Karpas-422 (cell line): ENCODE results near the gene CETN2. TPM values are rescaled to one million over a fixed set of nuclear protein-coding genes. Genes with fewer than 3 reads are reported as not detected.
"Not testable (repeated sequence)": the region's sequence is repeated elsewhere in the genome, so short reads cannot be mapped to it uniquely, and the experiment has no call there.

Experiments
- DNase-seq: peaks from one replicate; pipeline ENCODE4 v3.0.0-alpha.2; 2015
- H2AFZ ChIP-seq: fragments of 200-600 bp; sonication (generic); 2 replicates; pipeline ENCODE4 v1.6.1; 2014; ENCODE audit warnings: antibody characterized with exemption, low read length, mixed read lengths
- H3K27ac ChIP-seq: fragments of 200-600 bp; sonication (generic); 2 replicates; pipeline ENCODE4 v1.5.1; 2014; ENCODE audit warnings: mild to moderate bottlenecking, low read length, moderate library complexity
- H3K27me3 ChIP-seq: fragments of 200-600 bp; sonication (generic); 2 replicates; pipeline ENCODE4 v1.6.1; 2014; ENCODE audit warnings: low read length, mixed read lengths
- H3K36me3 ChIP-seq: fragments of 200-600 bp; sonication (generic); 2 replicates; pipeline ENCODE4 v1.6.1; 2014; ENCODE audit warnings: low read length, mixed read lengths; ENCODE audit not compliant: insufficient read depth
- H3K4me1 ChIP-seq: fragments of 200-600 bp; sonication (generic); 2 replicates; pipeline ENCODE4 v1.6.1; 2014; ENCODE audit warnings: mild to moderate bottlenecking, low read length, mixed read lengths
- H3K4me2 ChIP-seq: fragments of 200-600 bp; sonication (generic); 2 replicates; pipeline ENCODE4 v1.6.1; 2014; ENCODE audit warnings: low read length, low read depth, mild to moderate bottlenecking; ENCODE audit not compliant: poor library complexity, severe bottlenecking
- H3K4me3 ChIP-seq: fragments of 200-600 bp; sonication (generic); 2 replicates; pipeline ENCODE4 v1.5.1; 2014; ENCODE audit warnings: mild to moderate bottlenecking, antibody characterized with exemption, low read length, mixed read lengths
- H3K79me2 ChIP-seq: fragments of 200-600 bp; sonication (generic); 2 replicates; pipeline ENCODE4 v1.6.1; 2014; ENCODE audit warnings: mild to moderate bottlenecking, low read length, mixed read lengths
- H3K9ac ChIP-seq: fragments of 200-600 bp; sonication (generic); 2 replicates; pipeline ENCODE4 v1.6.0; 2014; ENCODE audit warnings: low read length
- H3K9me2 ChIP-seq: fragments of 200-600 bp; sonication (generic), shearing (Covaris generic); replicated peaks from 2 replicates; pipeline ENCODE4 v1.6.0; 2014; ENCODE audit warnings: mild to moderate bottlenecking, low read length, moderate library complexity; ENCODE audit not compliant: insufficient read depth
- H3K9me3 ChIP-seq: fragments of 300-700, 200-600 bp; sonication (generic); 2 replicates; pipeline ENCODE4 v1.6.1; 2014; ENCODE audit warnings: low read length, mixed read lengths
- H4K20me1 ChIP-seq: fragments of 200-600 bp; sonication (generic); 2 replicates; pipeline ENCODE4 v1.6.1; 2014; ENCODE audit warnings: mild to moderate bottlenecking, antibody characterized with exemption, low read length, low read depth; ENCODE audit not compliant: insufficient read depth
- total RNA-seq: library from RNA; depleted of rRNA; stranded (reverse); fragments of >200 nt; shearing (Covaris generic); gene quantifications from 2 replicates; pipeline ENCODE4 v1.2.3, GENCODE V29; 2014; ENCODE audit warnings: low replicate concordance

The CETN2 gene
- total RNA-seq, 1 experiment from 2014 or later, result 24.1 TPM

DNA sequence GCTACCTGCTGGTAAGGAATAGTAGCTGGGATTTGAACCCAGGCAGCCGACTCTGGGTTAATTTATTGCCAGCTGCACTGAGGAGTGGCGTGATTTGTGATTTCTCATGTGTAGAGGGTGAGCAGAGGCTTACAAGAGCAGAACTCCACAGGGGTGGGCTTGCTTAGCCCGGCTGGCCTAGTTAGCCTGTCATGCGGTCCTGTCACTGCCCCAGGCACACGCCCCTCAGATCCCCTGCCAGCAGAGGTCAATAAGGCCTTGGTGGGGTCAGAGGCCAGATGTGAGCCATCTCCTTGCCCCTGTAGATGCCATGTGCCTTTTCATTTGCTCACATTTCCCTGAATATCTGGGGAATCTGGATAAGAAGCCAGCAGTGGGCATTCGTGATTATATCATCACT lies 13.7 kb upstream of the CETN2 start:
- no peak for DNase-seq
- H3K79me2 ChIP-seq, result peaks cover 38% of the 10 kb centered on the region
- 0 out of 2 replicates have a peak, but pooled peaks cover 5% of the 10 kb centered on the region for H4K20me1 ChIP-seq
- H3K27me3 ChIP-seq, result no peaks in the 10 kb centered on the region
- H3K9me2 ChIP-seq, result no peaks in the 10 kb centered on the region
- H3K4me3 ChIP-seq, result no peak overlapping the region
- no peak overlapping the region for H3K9ac ChIP-seq
- no peak overlapping the region for H2AFZ ChIP-seq
- H3K27ac ChIP-seq, result no peak overlapping the region
- peaks cover 3% of the 10 kb centered on the region; the same call in 1 of the 2 replicates for H3K4me1 ChIP-seq
- H3K4me2 ChIP-seq, result no peak overlapping the region
- 0 out of 2 replicates have a peak, but pooled peaks cover 4% of the 10 kb centered on the region for H3K36me3 ChIP-seq
- H3K9me3 ChIP-seq, result no peaks in the 10 kb centered on the region

DNA sequence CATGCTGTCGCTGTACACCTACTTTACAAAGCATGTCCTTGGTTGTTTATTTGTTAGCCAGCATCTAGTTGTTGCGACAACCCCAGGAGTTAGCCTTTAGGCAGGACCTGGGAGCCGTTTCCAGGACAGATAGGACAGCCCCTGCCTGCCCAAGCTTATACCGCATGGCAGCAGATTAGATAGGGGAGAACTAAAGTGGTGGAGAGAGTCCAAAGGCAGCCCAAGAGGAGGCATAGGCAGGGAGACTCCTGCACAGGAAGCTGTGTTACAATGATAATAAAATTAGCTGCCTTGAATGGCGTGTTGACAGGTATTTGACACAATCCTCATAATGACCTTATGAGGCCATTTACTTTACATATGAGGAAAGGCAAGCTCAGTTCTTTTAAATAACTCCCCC lies 13.3 kb upstream of the CETN2 start:
- Histone ChIP-seq H3K9ac (no peak overlapping the region), H3K79me2 (peaks cover 38% of the 10 kb centered on the region), H2AFZ (no peak overlapping the region), H3K9me3 (no peaks in the 10 kb centered on the region), H3K4me3 (no peak overlapping the region), H3K36me3 (0 out of 2 replicates have a peak, but pooled peaks cover 4% of the 10 kb centered on the region), H3K27me3 (no peaks in the 10 kb centered on the region), H3K4me2 (no peak overlapping the region), H3K9me2 (no peaks in the 10 kb centered on the region), H3K4me1 (peaks cover 3% of the 10 kb centered on the region; the same call in 1 of the 2 replicates), H3K27ac (no peak overlapping the region), H4K20me1 (0 out of 2 replicates have a peak, but pooled peaks cover 5% of the 10 kb centered on the region)
- DNase-seq, result no peak

DNA sequence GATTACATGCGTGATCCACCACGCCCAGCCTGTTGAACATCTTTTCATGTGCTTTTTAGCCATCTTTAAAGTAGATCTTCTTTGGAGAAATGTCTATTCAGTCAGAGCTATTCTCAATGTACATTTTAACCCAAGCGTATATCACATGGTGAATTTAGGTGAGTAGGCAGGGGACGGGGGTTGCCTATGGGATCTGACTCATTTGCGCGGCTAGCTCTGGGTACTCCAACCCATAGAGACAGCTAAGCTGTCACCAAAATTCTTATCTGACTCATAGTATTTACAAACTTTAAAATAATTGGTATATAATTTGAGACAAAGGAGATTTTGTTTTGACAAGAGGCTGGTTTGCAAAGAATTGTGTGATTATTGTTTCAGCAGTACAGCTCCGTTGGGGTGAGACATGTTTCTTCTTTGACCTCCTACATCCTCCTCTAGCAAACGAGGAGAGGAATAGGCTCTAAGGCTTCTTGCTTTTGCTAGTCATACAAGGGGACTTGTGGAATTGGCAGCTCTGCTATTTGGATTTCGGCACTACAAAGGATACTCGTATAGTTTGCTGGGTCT lies 12.3 kb upstream of the CETN2 start:
- DNase-seq, result no peak
- H3K9me2 ChIP-seq, result no peaks in the 10 kb centered on the region
- peaks cover 3% of the 10 kb centered on the region; the same call in 1 of the 2 replicates for H3K4me1 ChIP-seq
- H3K27ac ChIP-seq, result no peak overlapping the region
- H3K4me3 ChIP-seq, result no peak overlapping the region
- no peak overlapping the region for H2AFZ ChIP-seq
- H3K9me3 ChIP-seq, result no peaks in the 10 kb centered on the region
- no peak overlapping the region for H3K4me2 ChIP-seq
- no peak overlapping the region for H3K9ac ChIP-seq
- no peaks in the 10 kb centered on the region for H3K27me3 ChIP-seq
- 0 out of 2 replicates have a peak, but pooled peaks cover 5% of the 10 kb centered on the region for H4K20me1 ChIP-seq
- 0 out of 2 replicates have a peak, but pooled peaks cover 4% of the 10 kb centered on the region for H3K36me3 ChIP-seq
- H3K79me2 ChIP-seq, result peaks cover 38% of the 10 kb centered on the region

DNA sequence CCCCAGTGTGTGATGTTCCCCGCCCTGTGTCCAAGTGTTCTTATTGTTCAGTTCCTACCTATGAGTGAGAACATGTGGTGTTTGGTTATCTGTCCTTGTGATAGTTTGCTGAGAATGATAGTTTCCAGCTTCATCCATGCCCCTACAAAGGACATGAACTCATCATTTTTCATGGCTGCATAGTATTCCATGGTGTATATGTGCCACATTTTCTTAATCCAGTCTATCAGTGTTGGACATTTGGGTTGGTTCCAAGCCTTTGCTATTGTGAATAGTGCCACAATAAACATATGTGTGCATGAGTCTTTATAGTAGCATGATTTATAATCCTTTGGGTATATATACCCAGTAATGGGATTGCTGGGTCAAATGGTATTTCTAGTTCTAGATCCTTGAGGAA lies 4.9 kb upstream of the CETN2 start:
- H3K9me2 ChIP-seq, H3K4me3 ChIP-seq, DNase-seq, H3K4me2 ChIP-seq, H3K27ac ChIP-seq, H3K9me3 ChIP-seq, H3K4me1 ChIP-seq, H3K9ac ChIP-seq, H3K27me3 ChIP-seq, H4K20me1 ChIP-seq, H3K36me3 ChIP-seq, H2AFZ ChIP-seq: not testable (repeated sequence)
- peaks cover 39% of the 10 kb centered on the region for H3K79me2 ChIP-seq

DNA sequence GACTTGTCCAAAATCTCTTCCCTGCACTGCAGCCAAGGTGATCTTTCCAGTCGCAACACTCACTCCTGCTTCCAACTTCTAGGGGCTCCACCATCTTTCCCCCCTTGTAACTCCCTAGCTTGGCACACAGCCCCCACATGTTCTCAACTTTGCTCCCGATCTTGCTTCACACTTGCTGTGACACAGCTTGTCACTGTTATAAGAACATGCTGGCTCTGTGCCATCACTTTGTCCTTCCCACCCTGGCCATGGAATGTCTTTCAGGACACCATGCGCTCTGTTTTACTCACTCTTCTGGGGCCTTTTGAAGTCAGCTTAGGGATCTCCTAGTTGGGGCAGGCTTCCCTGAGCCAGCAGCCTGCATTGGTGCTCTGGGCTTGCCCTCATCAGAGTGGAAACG lies 2.8 kb upstream of the CETN2 start:
- Histone ChIP-seq H3K9me2 (no peaks in the 10 kb centered on the region), H3K79me2 (peaks cover 38% of the 10 kb centered on the region), H3K9me3 (no peaks in the 10 kb centered on the region), H3K9ac (no peak overlapping the region), H3K4me2 (no peak overlapping the region), H3K27ac (no peak overlapping the region), H3K36me3 (peaks cover 8% of the 10 kb centered on the region; the same call in 1 of the 2 replicates), H3K4me1 (peaks cover 18% of the 10 kb centered on the region), H4K20me1 (no peaks in the 10 kb centered on the region), H2AFZ (no peak overlapping the region), H3K4me3 (no peak overlapping the region), H3K27me3 (no peaks in the 10 kb centered on the region)
- DNase-seq, result no peak

DNA sequence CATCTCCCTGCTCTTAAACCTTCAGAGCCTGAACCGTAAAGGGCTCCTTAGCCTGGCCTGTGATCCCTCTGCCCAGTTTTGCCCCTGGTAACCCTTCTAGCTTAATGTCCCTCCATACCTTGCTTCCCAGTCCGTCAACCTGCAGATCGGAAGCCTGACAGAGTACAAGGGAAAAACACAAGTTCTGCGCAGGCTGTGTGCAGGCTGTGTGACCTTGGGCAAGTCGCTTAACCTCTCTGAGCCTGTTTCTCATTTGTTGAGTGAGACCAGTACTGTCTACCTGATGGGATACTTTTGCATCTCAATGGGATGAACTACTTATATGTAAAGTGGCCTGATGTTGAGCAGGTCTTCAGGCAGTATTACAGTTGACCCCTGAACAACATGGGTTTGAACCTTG lies 2.0 kb upstream of the CETN2 start:
- Histone ChIP-seq H3K4me1 (peaks cover 18% of the 10 kb centered on the region), H2AFZ (no peak overlapping the region), H3K9me3 (no peaks in the 10 kb centered on the region), H4K20me1 (no peaks in the 10 kb centered on the region), H3K27ac (no peak overlapping the region), H3K4me2 (peak overlapping the region; percentile 76), H3K79me2 (peaks cover 38% of the 10 kb centered on the region), H3K27me3 (no peaks in the 10 kb centered on the region), H3K4me3 (peak overlapping the region; percentile 84; the same call in 1 of the 2 replicates), H3K36me3 (peaks cover 8% of the 10 kb centered on the region; the same call in 1 of the 2 replicates), H3K9me2 (no peaks in the 10 kb centered on the region), H3K9ac (peak overlapping the region; percentile 84; the same call in 1 of the 2 replicates)
- peak; percentile 19 for DNase-seq

DNA sequence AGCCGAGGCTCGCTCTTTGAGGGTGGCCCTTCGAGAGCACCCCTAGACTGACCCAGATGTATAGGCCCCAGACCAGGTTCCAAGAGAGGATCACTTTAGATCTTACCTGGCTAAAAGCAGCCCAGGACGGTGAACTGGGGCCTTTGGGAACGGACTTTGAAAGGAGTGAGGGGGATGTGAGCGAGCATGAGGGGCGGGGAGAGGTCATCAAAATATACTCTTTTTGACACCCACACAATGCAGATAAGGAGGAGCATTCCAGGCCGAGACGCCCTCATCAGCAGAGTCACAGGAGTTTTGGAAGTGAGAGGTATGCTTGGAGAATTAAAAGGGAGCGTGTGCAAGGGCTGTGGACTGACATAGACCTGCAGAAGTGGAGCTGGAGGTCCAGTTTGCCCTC lies 834 bp upstream of the CETN2 start:
- Histone ChIP-seq H4K20me1 (no peaks in the 10 kb centered on the region), H3K9me2 (no peaks in the 10 kb centered on the region), H3K36me3 (peaks cover 8% of the 10 kb centered on the region; the same call in 1 of the 2 replicates), H3K4me2 (peak overlapping the region; percentile 76), H3K79me2 (peaks cover 38% of the 10 kb centered on the region), H3K27ac (peak overlapping the region; percentile 30; the same call in 1 of the 2 replicates), H3K27me3 (no peaks in the 10 kb centered on the region), H2AFZ (no peak overlapping the region), H3K4me3 (peak overlapping the region; percentile 84), H3K9ac (peak overlapping the region; percentile 84), H3K9me3 (no peaks in the 10 kb centered on the region), H3K4me1 (peaks cover 18% of the 10 kb centered on the region)
- DNase-seq, result no peak

DNA sequence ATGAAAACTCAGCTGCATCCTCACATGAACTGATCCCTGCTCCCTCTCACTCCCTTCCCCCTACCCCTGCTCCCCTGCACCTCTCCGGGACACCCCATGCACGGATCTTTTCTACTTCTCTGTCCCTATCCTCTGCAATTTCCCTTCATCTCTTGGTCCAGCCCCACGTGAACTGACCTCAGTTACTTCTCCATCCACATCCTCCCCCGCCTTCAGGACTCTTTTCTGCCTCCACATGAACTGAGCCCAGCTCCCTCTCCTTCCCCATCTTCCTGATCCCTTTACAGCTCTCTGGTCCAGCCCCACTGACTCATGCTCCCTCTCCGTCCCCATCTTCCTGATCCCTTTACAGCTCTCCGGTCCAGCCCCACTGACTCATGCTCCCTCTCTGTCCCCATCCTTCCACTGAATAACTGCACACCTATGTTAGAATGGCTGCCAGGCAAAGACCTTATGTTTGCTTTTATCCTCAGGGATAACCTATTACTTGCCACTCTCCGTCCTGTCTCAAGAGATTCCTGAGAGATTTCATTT lies 5.6 kb downstream of the CETN2 start:
- Histone ChIP-seq H3K36me3 (no peaks in the 10 kb centered on the region), H3K4me3 (no peak overlapping the region), H4K20me1 (no peaks in the 10 kb centered on the region), H3K9ac (no peak overlapping the region), H3K4me2 (no peak overlapping the region), H3K79me2 (no peaks in the 10 kb centered on the region), H2AFZ (no peak overlapping the region), H3K4me1 (peaks cover 9% of the 10 kb centered on the region), H3K9me2 (no peaks in the 10 kb centered on the region), H3K27ac (no peak overlapping the region), H3K9me3 (no peaks in the 10 kb centered on the region), H3K27me3 (no peaks in the 10 kb centered on the region)
- no peak for DNase-seq
